Measurements from ENCODE around the gene MAML3. TPM values are rescaled to one million over a fixed set of nuclear protein-coding genes. Genes with fewer than 3 reads are reported as not detected.

MAML3 gene
- polyA plus RNA-seq, 1 donor (not counting 4 experiments of a cell fraction or from before 2014, with no cell fraction given): 0.68 TPM

DNA sequence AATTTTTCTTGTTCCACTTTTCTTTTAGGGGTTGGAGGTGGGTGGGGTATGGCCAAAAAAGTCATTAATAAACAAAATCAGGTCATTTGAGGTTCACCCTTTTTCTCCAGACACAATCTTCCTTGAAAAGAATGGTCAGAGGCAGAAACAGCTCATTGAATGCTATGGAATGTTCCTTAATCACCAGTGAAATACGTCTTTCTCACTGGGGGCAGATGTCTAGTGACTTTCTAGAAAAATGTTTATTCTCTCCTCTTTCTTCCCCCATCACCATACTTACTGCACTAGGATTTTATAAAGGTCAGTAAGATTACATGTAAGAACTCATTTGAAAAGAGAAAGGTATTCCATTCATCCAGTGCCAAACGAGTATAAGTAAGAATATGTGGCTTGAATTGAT lies 443.9 kb downstream of the MAML3 start:
- dilution Hi-C loops (cut with MboI; ENCODE audit: extremely low pct_ligation_motif_present, low sequenced_read_pairs): no loop called here
- no peaks in the 10 kb centered on the region for H3K9me3 ChIP-seq (ENCODE audit: control insufficient read depth, low read depth, low read length)
- H3K4me2 ChIP-seq (ENCODE audit: control insufficient read depth, extremely low read depth, insufficient read depth, low read depth, low read length): no peak overlapping the region
- no peak for FAIRE-seq
- H3K27ac ChIP-seq (ENCODE audit: control insufficient read depth, insufficient read depth, low read length): no peak overlapping the region
- no peaks in the 10 kb centered on the region for H3K27me3 ChIP-seq (ENCODE audit: control insufficient read depth, extremely low read depth, insufficient read depth, low read length)
- no peak overlapping the region for H2AFZ ChIP-seq (ENCODE audit: control insufficient read depth, low read length)
- H3K9ac ChIP-seq (ENCODE audit: control insufficient read depth, extremely low read depth, insufficient read depth, low read length): no peak overlapping the region
- H3K36me3 ChIP-seq (ENCODE audit: control insufficient read depth in 2 of 2, extremely low read depth in 1 of 2, insufficient read depth in 2 of 2, low read length in 2 of 2): no peaks in the 10 kb centered on the region
- no peak for TF ChIP-seq EZH2 (IDR thresholded peaks at IDR 0.05; ENCODE audit: low read length)
- TF ChIP-seq, protein P1, sequence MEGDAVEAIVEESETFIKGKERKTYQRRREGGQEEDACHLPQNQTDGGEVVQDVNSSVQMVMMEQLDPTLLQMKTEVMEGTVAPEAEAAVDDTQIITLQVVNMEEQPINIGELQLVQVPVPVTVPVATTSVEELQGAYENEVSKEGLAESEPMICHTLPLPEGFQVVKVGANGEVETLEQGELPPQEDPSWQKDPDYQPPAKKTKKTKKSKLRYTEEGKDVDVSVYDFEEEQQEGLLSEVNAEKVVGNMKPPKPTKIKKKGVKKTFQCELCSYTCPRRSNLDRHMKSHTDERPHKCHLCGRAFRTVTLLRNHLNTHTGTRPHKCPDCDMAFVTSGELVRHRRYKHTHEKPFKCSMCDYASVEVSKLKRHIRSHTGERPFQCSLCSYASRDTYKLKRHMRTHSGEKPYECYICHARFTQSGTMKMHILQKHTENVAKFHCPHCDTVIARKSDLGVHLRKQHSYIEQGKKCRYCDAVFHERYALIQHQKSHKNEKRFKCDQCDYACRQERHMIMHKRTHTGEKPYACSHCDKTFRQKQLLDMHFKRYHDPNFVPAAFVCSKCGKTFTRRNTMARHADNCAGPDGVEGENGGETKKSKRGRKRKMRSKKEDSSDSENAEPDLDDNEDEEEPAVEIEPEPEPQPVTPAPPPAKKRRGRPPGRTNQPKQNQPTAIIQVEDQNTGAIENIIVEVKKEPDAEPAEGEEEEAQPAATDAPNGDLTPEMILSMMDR (optimal IDR thresholded peaks at IDR 0.05 in 1 of 3, IDR thresholded peaks at IDR 0.05 in 1 of 3, conservative IDR thresholded peaks at IDR 0.05 in 1 of 3; ENCODE audit: extremely low read depth in 1 of 3, insufficient read depth in 2 of 3, low read length in 3 of 3): no peak
- H3K9me1 ChIP-seq (ENCODE audit: control insufficient read depth, extremely low read depth, insufficient read depth, low read length): no peaks in the 10 kb centered on the region
- no peaks in the 10 kb centered on the region for H4K20me1 ChIP-seq (ENCODE audit: control insufficient read depth, extremely low read depth, insufficient read depth, low read length)
- no peaks in the 10 kb centered on the region for H3K4me1 ChIP-seq (ENCODE audit: control insufficient read depth, extremely low read depth, insufficient read depth, low read length)
- no peaks in the 10 kb centered on the region for H3K79me2 ChIP-seq (ENCODE audit: control insufficient read depth, insufficient read depth, low read length)
- no peak for DNase-seq (ENCODE audit: low read depth, low spot score)
- H3K4me3 ChIP-seq (ENCODE audit: control insufficient read depth in 2 of 3, extremely low read depth in 1 of 3, insufficient read depth in 2 of 3, low read depth in 1 of 3, low read length in 3 of 3): no peak overlapping the region

DNA sequence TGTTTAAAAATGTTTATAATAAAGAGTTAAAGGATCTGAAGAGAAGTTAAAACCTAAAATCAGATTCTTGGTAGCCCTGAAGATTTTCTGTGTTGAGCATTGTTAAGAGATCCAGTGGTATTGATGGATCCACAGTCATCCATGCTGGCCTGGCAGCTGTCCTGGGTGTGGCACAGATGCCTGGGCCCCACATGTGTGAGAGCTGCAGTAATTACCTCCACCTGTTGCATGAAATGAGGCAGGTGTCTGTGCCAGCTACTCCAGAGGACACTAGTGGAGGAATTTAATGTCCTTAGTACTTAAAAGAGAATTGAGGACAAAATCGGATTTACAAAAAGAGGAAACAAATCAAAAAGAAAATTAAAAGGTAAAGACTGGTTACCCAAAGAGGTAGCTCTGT lies 444.3 kb downstream of the MAML3 start:
- H3K27ac ChIP-seq (ENCODE audit: control insufficient read depth, insufficient read depth, low read length): no peak overlapping the region

More for the DNA sequence above, 444.3 kb downstream of the MAML3 start:
- dilution Hi-C loops (cut with MboI; ENCODE audit: extremely low pct_ligation_motif_present, low sequenced_read_pairs): no loop called here
- Histone ChIP-seq H3K9me1 (ENCODE audit: control insufficient read depth, extremely low read depth, insufficient read depth, low read length) (no peaks in the 10 kb centered on the region), H3K4me2 (ENCODE audit: control insufficient read depth, extremely low read depth, insufficient read depth, low read depth, low read length) (no peak overlapping the region), H2AFZ (ENCODE audit: control insufficient read depth, low read length) (no peak overlapping the region), H3K4me3 (ENCODE audit: control insufficient read depth in 2 of 3, extremely low read depth in 1 of 3, insufficient read depth in 2 of 3, low read depth in 1 of 3, low read length in 3 of 3) (no peak overlapping the region), H3K27me3 (ENCODE audit: control insufficient read depth, extremely low read depth, insufficient read depth, low read length) (no peaks in the 10 kb centered on the region), H3K36me3 (ENCODE audit: control insufficient read depth in 2 of 2, extremely low read depth in 1 of 2, insufficient read depth in 2 of 2, low read length in 2 of 2) (no peaks in the 10 kb centered on the region), H3K4me1 (ENCODE audit: control insufficient read depth, extremely low read depth, insufficient read depth, low read length) (no peaks in the 10 kb centered on the region), H3K79me2 (ENCODE audit: control insufficient read depth, insufficient read depth, low read length) (no peaks in the 10 kb centered on the region), H3K9me3 (ENCODE audit: control insufficient read depth, low read depth, low read length) (no peaks in the 10 kb centered on the region), H3K9ac (ENCODE audit: control insufficient read depth, extremely low read depth, insufficient read depth, low read length) (no peak overlapping the region), H4K20me1 (ENCODE audit: control insufficient read depth, extremely low read depth, insufficient read depth, low read length) (no peaks in the 10 kb centered on the region)
- DNase-seq (ENCODE audit: low read depth, low spot score) (no peak), FAIRE-seq (no peak)
- TF ChIP-seq, protein P1 (optimal IDR thresholded peaks at IDR 0.05 in 1 of 3, IDR thresholded peaks at IDR 0.05 in 1 of 3, conservative IDR thresholded peaks at IDR 0.05 in 1 of 3; ENCODE audit: extremely low read depth in 1 of 3, insufficient read depth in 2 of 3, low read length in 3 of 3): no peak
- no peak for TF ChIP-seq EZH2 (IDR thresholded peaks at IDR 0.05; ENCODE audit: low read length)
